ENCODE results near the gene PDE4B.

DNA sequence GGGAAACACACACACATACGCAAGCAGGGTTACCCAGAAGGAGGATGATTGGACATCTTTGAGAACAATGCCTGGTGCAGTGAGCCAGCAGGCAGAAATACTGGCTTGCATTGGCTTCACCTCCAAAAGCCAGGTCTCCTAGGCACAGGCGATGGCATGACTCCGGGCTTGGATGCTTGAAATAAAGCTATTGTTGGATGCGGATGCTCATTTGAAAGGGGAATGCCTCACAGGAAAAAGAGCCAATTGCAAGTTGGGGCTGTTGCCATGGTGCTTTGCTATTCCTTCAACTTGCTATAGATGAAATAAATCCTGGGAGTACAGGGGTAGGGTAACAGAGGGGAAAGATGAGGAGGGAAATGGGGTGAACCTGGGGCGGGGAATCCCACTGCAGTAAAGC lies 560.6 kb downstream of the PDE4B start:
- TF ChIP-seq POLR2A (IDR thresholded peaks at IDR 0.05; ENCODE audit: low read length) (no peak), GATA1 (IDR thresholded peaks at IDR 0.05; ENCODE audit: low read depth, low read length) (no peak)

Measured in erythroblast (primary cell).